Keratinocyte (primary cell): Measurements from ENCODE around the gene SYT1. TPM values are rescaled to one million over a fixed set of nuclear protein-coding genes. Genes with fewer than 3 reads are reported as not detected.

Experiments
- DNase-seq: peaks from one replicate; pipeline ENCODE4 v3.0.0-alpha.2; 2011; ENCODE audit warnings: low read depth, missing footprints, low spot score
- FAIRE-seq: peaks from 2 replicates; lab custom pipeline; 2011; peaks lifted over from hg19 to GRCh38; lab: Jason Lieb, UNC
- H2AFZ ChIP-seq: 2 replicates; pipeline ENCODE4 v1.6.0; 2012; ENCODE audit warnings: low read length, control low read depth, inconsistent platforms; ENCODE audit not compliant: control insufficient read depth
- H3K27ac ChIP-seq: 2 replicates; pipeline ENCODE4 v1.5.1; 2011; ENCODE audit warnings: low read length; ENCODE audit not compliant: control insufficient read depth, insufficient read depth
- H3K27me3 ChIP-seq: 3 replicates; pipeline ENCODE4 v1.6.0; 2011; ENCODE audit warnings: low read length; ENCODE audit not compliant: control insufficient read depth, insufficient read depth; ENCODE audit errors: extremely low read depth
- H3K36me3 ChIP-seq, 2 experiments: 2 replicates in 1 of 2; 3 replicates in 1 of 2; pipeline ENCODE4 v1.5.1; 2011; ENCODE audit warnings: low read length in 2 of 2, mild to moderate bottlenecking in 1 of 2; ENCODE audit not compliant: control insufficient read depth in 2 of 2, insufficient read depth in 2 of 2; ENCODE audit errors: extremely low read depth in 1 of 2
- H3K4me1 ChIP-seq: 3 replicates; pipeline ENCODE4 v1.5.1; 2011; ENCODE audit warnings: low read length; ENCODE audit not compliant: control insufficient read depth, insufficient read depth; ENCODE audit errors: extremely low read depth
- H3K4me2 ChIP-seq: 3 replicates; pipeline ENCODE4 v1.6.0; 2011; ENCODE audit warnings: low read depth, low read length; ENCODE audit not compliant: control insufficient read depth, insufficient read depth; ENCODE audit errors: extremely low read depth
- H3K4me3 ChIP-seq, 3 experiments: fragments of 200-600 bp in 1 of 3; sonication (generic) in 1 of 3; 2 replicates in 2 of 3; 3 replicates in 1 of 3; pipeline ENCODE4 v1.5.1; 2011 to 2016; ENCODE audit warnings: low read length in 3 of 3, mild to moderate bottlenecking in 3 of 3, control low read depth in 2 of 3, inconsistent platforms in 1 of 3, low read depth in 1 of 3, mixed read lengths in 1 of 3, mixed run types in 1 of 3, moderate library complexity in 1 of 3; ENCODE audit not compliant: control insufficient read depth in 2 of 3, insufficient read depth in 2 of 3; ENCODE audit errors: extremely low read depth in 1 of 3
- H3K79me2 ChIP-seq: 2 replicates; pipeline ENCODE4 v1.6.0; 2012; ENCODE audit warnings: low read length; ENCODE audit not compliant: control insufficient read depth, insufficient read depth
- H3K9ac ChIP-seq: 3 replicates; pipeline ENCODE4 v1.6.0; 2011; ENCODE audit warnings: low read length; ENCODE audit not compliant: control insufficient read depth, insufficient read depth; ENCODE audit errors: extremely low read depth
- H3K9me1 ChIP-seq: 3 replicates; pipeline ENCODE4 v1.6.0; 2011; ENCODE audit warnings: low read length; ENCODE audit not compliant: control insufficient read depth, insufficient read depth; ENCODE audit errors: extremely low read depth
- H3K9me3 ChIP-seq: 2 replicates; pipeline ENCODE4 v1.5.1; 2012; ENCODE audit warnings: low read depth, low read length; ENCODE audit not compliant: control insufficient read depth
- H4K20me1 ChIP-seq: 3 replicates; pipeline ENCODE4 v1.6.0; 2011; ENCODE audit warnings: low read length; ENCODE audit not compliant: control insufficient read depth, insufficient read depth; ENCODE audit errors: extremely low read depth
- CTCF ChIP-seq, 3 experiments: IDR thresholded peaks in 1 of 3; conservative IDR thresholded peaks in 1 of 3; optimal IDR thresholded peaks in 1 of 3; 2 replicates in 2 of 3; 3 replicates in 1 of 3; pipeline versions ENCODE3 to v1.5.1; 2011; ENCODE audit warnings: low read length in 3 of 3, mild to moderate bottlenecking in 3 of 3, moderate library complexity in 2 of 3, control low read depth in 1 of 3, inconsistent platforms in 1 of 3; ENCODE audit not compliant: insufficient read depth in 2 of 3; ENCODE audit errors: extremely low read depth in 1 of 3
- EZH2 ChIP-seq: IDR thresholded peaks from one replicate; pipeline ENCODE4 v1.6.1; 2012; ENCODE audit warnings: inconsistent platforms, mild to moderate bottlenecking, low read length, moderate library complexity
- dilution Hi-C: fragments of 300-500 bp; cut with MboI; formaldehyde crosslinking; loops from one replicate; pipeline ENCODE4 v1.7.0; 2020; ENCODE audit warnings: low sequenced_read_pairs; ENCODE audit not compliant: extremely low pct_ligation_motif_present
- polyA plus RNA-seq, 5 experiments: library from polyadenylated mRNA; depleted of rRNA in 3 of 5; stranded (reverse) in 3 of 5; stranded (forward) in 1 of 5; unstranded in 1 of 5; fragments of >200 nt; gene quantifications; 1 replicate in 1 of 5; 2 replicates in 3 of 5; 3 replicates in 1 of 5; pipeline versions ENCODE4 v1.2.1 to v1.2.3, GENCODE V29; 2011 to 2012; ENCODE audit warnings: missing spikeins in 2 of 5, low read depth in 1 of 5, low replicate concordance in 1 of 5

The SYT1 gene
- polyA plus RNA-seq, 1 donor (not counting 4 experiments of a cell fraction or from before 2014, with no cell fraction given), result 6.1 TPM

GRCh38 chr12:78898416-78898815 lies 33.8 kb downstream of the SYT1 start:
- Histone ChIP-seq H4K20me1 (no peaks in the 10 kb centered on the region), H3K4me2 (no peak overlapping the region), H3K9me1 (no peaks in the 10 kb centered on the region), H2AFZ (no peak overlapping the region), H3K9me3 (no peaks in the 10 kb centered on the region), H3K79me2 (no peaks in the 10 kb centered on the region), H3K9ac (no peak overlapping the region), H3K4me1 (no peaks in the 10 kb centered on the region), H3K4me3 (no peak overlapping the region), H3K36me3 (no peaks in the 10 kb centered on the region), H3K27me3 (no peaks in the 10 kb centered on the region), H3K27ac (no peak overlapping the region)
- dilution Hi-C loops, result no loop called here
- no peak for DNase-seq
- FAIRE-seq, result no peak
- TF ChIP-seq CTCF (optimal IDR thresholded peaks at IDR 0.05 in 1 of 3, IDR thresholded peaks at IDR 0.05 in 1 of 3, conservative IDR thresholded peaks at IDR 0.05 in 1 of 3; ENCODE audit: extremely low read depth in 1 of 3, insufficient read depth in 2 of 3, low read length in 3 of 3), result no peak
- TF ChIP-seq EZH2, result no peak

GRCh38 chr12:78914859-78915331 lies 50.3 kb downstream of the SYT1 start:
- no peak overlapping the region for H3K9ac ChIP-seq
- no peaks in the 10 kb centered on the region for H3K36me3 ChIP-seq
- no peaks in the 10 kb centered on the region for H3K9me3 ChIP-seq
- no peak overlapping the region for H3K27ac ChIP-seq
- no peaks in the 10 kb centered on the region for H3K9me1 ChIP-seq
- H2AFZ ChIP-seq, result no peak overlapping the region
- H3K27me3 ChIP-seq, result no peaks in the 10 kb centered on the region
- no peak overlapping the region for H3K4me3 ChIP-seq
- FAIRE-seq (peak; percentile 70), DNase-seq (no peak)
- dilution Hi-C loops, result no loop called here
- peaks cover 11% of the 10 kb centered on the region for H3K4me1 ChIP-seq
- no peaks in the 10 kb centered on the region for H4K20me1 ChIP-seq
- no peak for TF ChIP-seq EZH2
- TF ChIP-seq CTCF (optimal IDR thresholded peaks at IDR 0.05 in 1 of 3, IDR thresholded peaks at IDR 0.05 in 1 of 3, conservative IDR thresholded peaks at IDR 0.05 in 1 of 3; ENCODE audit: extremely low read depth in 1 of 3, insufficient read depth in 2 of 3, low read length in 3 of 3), result no peak
- H3K4me2 ChIP-seq, result no peak overlapping the region
- H3K79me2 ChIP-seq, result no peaks in the 10 kb centered on the region
